HepG2 (cell line): ENCODE results near the gene NME7. TPM values are rescaled to one million over a fixed set of nuclear protein-coding genes. Genes with fewer than 3 reads are reported as not detected.

Source experiments
- AHR ChIP-seq: IDR thresholded peaks from 2 replicates; pipeline ENCODE4 v1.6.1; 2018; ENCODE audit warnings: missing genetic modification reagents, missing compliant biosample characterization
- ATM ChIP-seq: fragments of 450-650 bp; IDR thresholded peaks from 2 replicates; pipeline ENCODE4 v1.7.1; 2017; ENCODE audit warnings: mild to moderate bottlenecking, borderline replicate concordance
- KLF12 ChIP-seq: sonication (generic); formaldehyde crosslinking; IDR thresholded peaks from 2 replicates; pipeline ENCODE4 v1.4.0; 2020; ENCODE audit warnings: missing genetic modification reagents, borderline replicate concordance
- KLF15 ChIP-seq: sonication (generic); formaldehyde crosslinking; IDR thresholded peaks from 2 replicates; pipeline ENCODE4 v1.8.1; 2023; ENCODE audit warnings: borderline replicate concordance, mild to moderate bottlenecking, inconsistent platforms, missing genetic modification reagents, mixed read lengths
- KLF9 ChIP-seq: IDR thresholded peaks from 2 replicates; pipeline ENCODE4 v1.6.1; 2016; ENCODE audit warnings: low read depth
- MED8 ChIP-seq: sonication (generic); formaldehyde crosslinking; IDR thresholded peaks from 2 replicates; pipeline ENCODE4 v1.8.1; 2023; ENCODE audit warnings: mild to moderate bottlenecking, missing genetic modification reagents; ENCODE audit not compliant: insufficient replicate concordance
- NFKB2 ChIP-seq: sonication (generic); formaldehyde crosslinking; IDR thresholded peaks from 2 replicates; pipeline ENCODE4 v1.4.0; 2020; ENCODE audit warnings: missing genetic modification reagents, borderline replicate concordance
- PHF5A ChIP-seq: IDR thresholded peaks from one replicate; pipeline ENCODE4 v1.6.1; 2018; ENCODE audit warnings: low read depth, missing genetic modification reagents; ENCODE audit not compliant: unreplicated experiment
- PHF8 ChIP-seq: sonication (generic); formaldehyde crosslinking; IDR thresholded peaks from 2 replicates; pipeline ENCODE4 v1.5.0; 2020; ENCODE audit warnings: missing genetic modification reagents
- RELA ChIP-seq: sonication (generic); formaldehyde crosslinking; IDR thresholded peaks from 2 replicates; pipeline ENCODE4 v1.4.0; 2020; ENCODE audit warnings: missing genetic modification reagents
- SMARCE1 ChIP-seq: fragments of 450-650 bp; IDR thresholded peaks from 2 replicates; pipeline ENCODE4 v1.6.1; 2017; ENCODE audit warnings: borderline replicate concordance
- SPEN ChIP-seq: sonication (generic); formaldehyde crosslinking; IDR thresholded peaks from 2 replicates; pipeline ENCODE4 v1.5.1; 2020; ENCODE audit warnings: low read depth, mild to moderate bottlenecking, missing genetic modification reagents
- YEATS2 ChIP-seq: sonication (generic); formaldehyde crosslinking; IDR thresholded peaks from 2 replicates; pipeline ENCODE4 v1.4.0; 2020; ENCODE audit warnings: missing genetic modification reagents, borderline replicate concordance
- ZFX ChIP-seq: sonication (generic); formaldehyde crosslinking; IDR thresholded peaks from 2 replicates; pipeline ENCODE4 v1.4.0; 2020; ENCODE audit warnings: mild to moderate bottlenecking, low read depth, missing genetic modification reagents, moderate library complexity
- ZNF33A ChIP-seq: sonication (generic); formaldehyde crosslinking; IDR thresholded peaks from 2 replicates; pipeline ENCODE4 v1.5.1; 2020; ENCODE audit warnings: missing genetic modification reagents, mild to moderate bottlenecking, moderate library complexity, borderline replicate concordance
- ZNF605 ChIP-seq: sonication (generic); formaldehyde crosslinking; IDR thresholded peaks from 2 replicates; pipeline ENCODE4 v1.8.0; 2022; ENCODE audit warnings: mild to moderate bottlenecking, missing genetic modification reagents
- ZNF629 ChIP-seq: sonication (generic); formaldehyde crosslinking; conservative IDR thresholded peaks from 2 replicates; pipeline ENCODE4 v1.5.0; 2020; ENCODE audit warnings: missing genetic modification reagents
- ZNF782 ChIP-seq: sonication (generic); formaldehyde crosslinking; IDR thresholded peaks from 2 replicates; pipeline ENCODE4 v1.4.0; 2020; ENCODE audit warnings: missing genetic modification reagents, mild to moderate bottlenecking, borderline replicate concordance
- polyA plus RNA-seq, 8 experiments: library from polyadenylated mRNA; depleted of rRNA in 3 of 8; stranded (reverse) in 7 of 8; unstranded in 1 of 8; fragments of >200 nt; fragmentation: Illumina TruSeq in 4 of 8; extraction: Trizol in 4 of 8; gene quantifications; 2 replicates each; pipeline versions ENCODE4 v1.2.1 to v1.2.3, GENCODE V29; 2011 to 2016; ENCODE audit warnings: low read depth in 4 of 8, missing spikeins in 1 of 8, mixed read lengths in 1 of 8; ENCODE audit not compliant: insufficient read depth in 1 of 8
- total RNA-seq, 5 experiments: library from RNA; depleted of rRNA; stranded (reverse); fragments of >200 nt; fragmentation: Illumina TruSeq; extraction: Trizol; gene quantifications; 2 replicates each; pipeline ENCODE4 v1.2.3, GENCODE V29; 2016; ENCODE audit warnings: low read depth in 1 of 5
- TF ChIP-seq, protein P1 (sequence below): sonication (generic); formaldehyde crosslinking; IDR thresholded peaks from 2 replicates; pipeline ENCODE4 v1.4.0; 2020; ENCODE audit warnings: missing genetic modification reagents, borderline replicate concordance
- TF ChIP-seq, protein P2 (sequence below): sonication (generic); formaldehyde crosslinking; IDR thresholded peaks from 2 replicates; pipeline ENCODE4 v1.8.1; 2023; ENCODE audit warnings: missing genetic modification reagents, inconsistent platforms, borderline replicate concordance
- TF ChIP-seq, protein P3 (sequence below): sonication (generic); formaldehyde crosslinking; IDR thresholded peaks from 2 replicates; pipeline ENCODE4 v1.8.1; 2023; ENCODE audit warnings: mild to moderate bottlenecking, moderate library complexity, missing genetic modification reagents
- TF ChIP-seq, protein P4 (sequence below): sonication (generic); formaldehyde crosslinking; IDR thresholded peaks from 2 replicates; pipeline ENCODE4 v1.4.0; 2020; ENCODE audit warnings: missing genetic modification reagents, mild to moderate bottlenecking, borderline replicate concordance

Gene NME7
- total and polyA plus RNA-seq, 2 of the 13 experiments (the other 11 are each of a cell fraction or from before 2014, with no cell fraction given) = 9.4 to 22.5 TPM

DNA sequence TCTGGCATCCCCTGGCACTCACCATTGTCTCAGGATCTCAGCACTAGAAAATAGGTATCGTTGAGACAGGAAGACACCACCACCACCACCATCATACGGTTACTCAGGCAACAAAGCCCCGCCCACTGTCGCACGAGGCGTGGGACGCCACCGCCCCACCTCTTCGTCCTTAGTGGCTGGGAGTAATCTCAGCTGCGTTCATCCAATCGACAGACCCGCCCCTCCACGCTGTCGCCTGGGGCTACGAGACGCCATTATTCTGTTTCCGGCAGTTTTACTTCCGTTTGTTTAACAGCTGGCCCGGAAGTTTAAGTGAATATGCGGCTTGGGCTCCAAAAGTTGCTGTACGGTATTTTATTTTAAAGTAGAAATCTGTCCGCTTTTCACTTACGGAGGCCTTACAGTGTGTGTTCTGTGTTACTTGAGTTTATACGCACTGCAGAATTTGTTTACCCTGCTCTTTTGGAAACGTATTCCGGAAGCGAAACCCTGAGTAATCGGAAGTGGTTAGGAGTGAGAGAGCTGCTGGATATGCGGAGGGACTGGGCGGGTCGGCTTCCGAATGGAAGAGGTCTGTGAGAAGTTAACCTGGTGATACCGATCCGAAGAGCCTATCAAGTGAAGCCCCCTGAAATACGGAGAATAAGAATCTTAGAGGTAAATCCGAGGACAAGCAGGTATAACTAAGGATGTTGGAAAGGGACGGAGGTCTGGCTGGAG, at the start of gene NME7, which contains the start of gene BLZF1 (continued):
- no peak for TF ChIP-seq NFKB2 (CRISPR knock-in tag)
- TF ChIP-seq ATM = no peak
- TF ChIP-seq, protein P1, sequence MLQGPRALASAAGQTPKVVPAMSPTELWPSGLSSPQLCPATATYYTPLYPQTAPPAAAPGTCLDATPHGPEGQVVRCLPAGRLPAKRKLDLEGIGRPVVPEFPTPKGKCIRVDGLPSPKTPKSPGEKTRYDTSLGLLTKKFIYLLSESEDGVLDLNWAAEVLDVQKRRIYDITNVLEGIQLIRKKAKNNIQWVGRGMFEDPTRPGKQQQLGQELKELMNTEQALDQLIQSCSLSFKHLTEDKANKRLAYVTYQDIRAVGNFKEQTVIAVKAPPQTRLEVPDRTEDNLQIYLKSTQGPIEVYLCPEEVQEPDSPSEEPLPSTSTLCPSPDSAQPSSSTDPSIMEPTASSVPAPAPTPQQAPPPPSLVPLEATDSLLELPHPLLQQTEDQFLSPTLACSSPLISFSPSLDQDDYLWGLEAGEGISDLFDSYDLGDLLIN (CRISPR knock-in tag) = no peak
- TF ChIP-seq ZNF782 (CRISPR knock-in tag) = no peak
- TF ChIP-seq PHF5A (CRISPR knock-in tag) = no peak
- peak; percentile 29; the same call in 1 of the 2 replicates for TF ChIP-seq SPEN (CRISPR knock-in tag)
- no peak for TF ChIP-seq KLF15 (CRISPR knock-in tag)
- no peak for TF ChIP-seq SMARCE1
- peak; percentile 71; the same call in 1 of the 2 replicates for TF ChIP-seq YEATS2 (CRISPR knock-in tag)
- TF ChIP-seq ZNF605 (CRISPR knock-in tag) = peak; percentile 57; the same call in 1 of the 2 replicates
- no peak for TF ChIP-seq ZFX
- no peak for TF ChIP-seq KLF9 (CRISPR knock-in tag)
- TF ChIP-seq RELA (CRISPR knock-in tag) = no peak
- TF ChIP-seq, protein P2, sequence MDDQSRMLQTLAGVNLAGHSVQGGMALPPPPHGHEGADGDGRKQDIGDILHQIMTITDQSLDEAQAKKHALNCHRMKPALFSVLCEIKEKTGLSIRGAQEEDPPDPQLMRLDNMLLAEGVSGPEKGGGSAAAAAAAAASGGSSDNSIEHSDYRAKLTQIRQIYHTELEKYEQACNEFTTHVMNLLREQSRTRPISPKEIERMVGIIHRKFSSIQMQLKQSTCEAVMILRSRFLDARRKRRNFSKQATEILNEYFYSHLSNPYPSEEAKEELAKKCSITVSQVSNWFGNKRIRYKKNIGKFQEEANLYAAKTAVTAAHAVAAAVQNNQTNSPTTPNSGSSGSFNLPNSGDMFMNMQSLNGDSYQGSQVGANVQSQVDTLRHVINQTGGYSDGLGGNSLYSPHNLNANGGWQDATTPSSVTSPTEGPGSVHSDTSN (CRISPR knock-in tag) = no peak
- TF ChIP-seq, protein P3, sequence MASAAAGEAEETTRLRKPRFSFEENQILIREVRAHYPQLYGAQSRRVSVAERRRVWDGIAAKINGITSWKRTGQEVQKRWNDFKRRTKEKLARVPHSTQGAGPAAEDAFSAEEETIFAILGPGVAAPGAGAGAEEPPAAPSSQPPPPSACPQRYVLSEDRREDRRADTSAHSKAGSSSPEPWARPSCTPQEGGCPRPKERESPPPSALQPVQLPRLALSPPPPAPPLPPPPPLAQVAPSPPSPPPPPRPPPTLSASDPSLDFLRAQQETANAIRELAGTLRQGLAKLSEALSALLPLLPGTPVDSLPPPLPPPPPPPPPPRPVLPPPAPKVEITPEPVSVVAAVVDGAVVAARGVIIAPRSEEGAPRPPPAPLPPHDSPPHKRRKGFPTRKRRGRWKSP (CRISPR knock-in tag) = no peak
- TF ChIP-seq ZNF629 = no peak
- no peak for TF ChIP-seq KLF12 (CRISPR knock-in tag)
- TF ChIP-seq AHR = no peak
- TF ChIP-seq MED8 = no peak
- TF ChIP-seq, protein P4, sequence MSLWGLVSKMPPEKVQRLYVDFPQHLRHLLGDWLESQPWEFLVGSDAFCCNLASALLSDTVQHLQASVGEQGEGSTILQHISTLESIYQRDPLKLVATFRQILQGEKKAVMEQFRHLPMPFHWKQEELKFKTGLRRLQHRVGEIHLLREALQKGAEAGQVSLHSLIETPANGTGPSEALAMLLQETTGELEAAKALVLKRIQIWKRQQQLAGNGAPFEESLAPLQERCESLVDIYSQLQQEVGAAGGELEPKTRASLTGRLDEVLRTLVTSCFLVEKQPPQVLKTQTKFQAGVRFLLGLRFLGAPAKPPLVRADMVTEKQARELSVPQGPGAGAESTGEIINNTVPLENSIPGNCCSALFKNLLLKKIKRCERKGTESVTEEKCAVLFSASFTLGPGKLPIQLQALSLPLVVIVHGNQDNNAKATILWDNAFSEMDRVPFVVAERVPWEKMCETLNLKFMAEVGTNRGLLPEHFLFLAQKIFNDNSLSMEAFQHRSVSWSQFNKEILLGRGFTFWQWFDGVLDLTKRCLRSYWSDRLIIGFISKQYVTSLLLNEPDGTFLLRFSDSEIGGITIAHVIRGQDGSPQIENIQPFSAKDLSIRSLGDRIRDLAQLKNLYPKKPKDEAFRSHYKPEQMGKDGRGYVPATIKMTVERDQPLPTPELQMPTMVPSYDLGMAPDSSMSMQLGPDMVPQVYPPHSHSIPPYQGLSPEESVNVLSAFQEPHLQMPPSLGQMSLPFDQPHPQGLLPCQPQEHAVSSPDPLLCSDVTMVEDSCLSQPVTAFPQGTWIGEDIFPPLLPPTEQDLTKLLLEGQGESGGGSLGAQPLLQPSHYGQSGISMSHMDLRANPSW (CRISPR knock-in tag) = peak; percentile 48; the same call in 1 of the 2 replicates
- no peak for TF ChIP-seq ZNF33A (CRISPR knock-in tag)
- TF ChIP-seq PHF8 (CRISPR knock-in tag) = peak; percentile 77
